ENCODE data around the gene TRIM41.

Gene TRIM41

GRCh38 chr5:181193656-181194055 lies 29.4 kb upstream of the TRIM41 start:
- H3K4me3 ChIP-seq (ENCODE audit: severe bottlenecking): no peak overlapping the region
- peaks cover 6% of the 10 kb centered on the region for H3K4me1 ChIP-seq (ENCODE audit: insufficient read depth, poor library complexity, severe bottlenecking)
- DNase-seq (ENCODE audit: low spot score): no peak
- TF ChIP-seq, protein P1, sequence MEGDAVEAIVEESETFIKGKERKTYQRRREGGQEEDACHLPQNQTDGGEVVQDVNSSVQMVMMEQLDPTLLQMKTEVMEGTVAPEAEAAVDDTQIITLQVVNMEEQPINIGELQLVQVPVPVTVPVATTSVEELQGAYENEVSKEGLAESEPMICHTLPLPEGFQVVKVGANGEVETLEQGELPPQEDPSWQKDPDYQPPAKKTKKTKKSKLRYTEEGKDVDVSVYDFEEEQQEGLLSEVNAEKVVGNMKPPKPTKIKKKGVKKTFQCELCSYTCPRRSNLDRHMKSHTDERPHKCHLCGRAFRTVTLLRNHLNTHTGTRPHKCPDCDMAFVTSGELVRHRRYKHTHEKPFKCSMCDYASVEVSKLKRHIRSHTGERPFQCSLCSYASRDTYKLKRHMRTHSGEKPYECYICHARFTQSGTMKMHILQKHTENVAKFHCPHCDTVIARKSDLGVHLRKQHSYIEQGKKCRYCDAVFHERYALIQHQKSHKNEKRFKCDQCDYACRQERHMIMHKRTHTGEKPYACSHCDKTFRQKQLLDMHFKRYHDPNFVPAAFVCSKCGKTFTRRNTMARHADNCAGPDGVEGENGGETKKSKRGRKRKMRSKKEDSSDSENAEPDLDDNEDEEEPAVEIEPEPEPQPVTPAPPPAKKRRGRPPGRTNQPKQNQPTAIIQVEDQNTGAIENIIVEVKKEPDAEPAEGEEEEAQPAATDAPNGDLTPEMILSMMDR (IDR thresholded peaks at IDR 0.05; ENCODE audit: poor library complexity, severe bottlenecking): no peak
- H3K9me3 ChIP-seq (ENCODE audit: severe bottlenecking): no peaks in the 10 kb centered on the region
- no peaks in the 10 kb centered on the region for H3K27me3 ChIP-seq (ENCODE audit: insufficient read depth, poor library complexity, severe bottlenecking)
- peaks cover 8% of the 10 kb centered on the region; the same call in 1 of the 2 replicates for H3K36me3 ChIP-seq (ENCODE audit: low read depth)
- ATAC-seq (ENCODE audit: low read depth): no peak
- H3K27ac ChIP-seq (ENCODE audit: poor library complexity, severe bottlenecking): peak overlapping the region; percentile 66

DNA sequence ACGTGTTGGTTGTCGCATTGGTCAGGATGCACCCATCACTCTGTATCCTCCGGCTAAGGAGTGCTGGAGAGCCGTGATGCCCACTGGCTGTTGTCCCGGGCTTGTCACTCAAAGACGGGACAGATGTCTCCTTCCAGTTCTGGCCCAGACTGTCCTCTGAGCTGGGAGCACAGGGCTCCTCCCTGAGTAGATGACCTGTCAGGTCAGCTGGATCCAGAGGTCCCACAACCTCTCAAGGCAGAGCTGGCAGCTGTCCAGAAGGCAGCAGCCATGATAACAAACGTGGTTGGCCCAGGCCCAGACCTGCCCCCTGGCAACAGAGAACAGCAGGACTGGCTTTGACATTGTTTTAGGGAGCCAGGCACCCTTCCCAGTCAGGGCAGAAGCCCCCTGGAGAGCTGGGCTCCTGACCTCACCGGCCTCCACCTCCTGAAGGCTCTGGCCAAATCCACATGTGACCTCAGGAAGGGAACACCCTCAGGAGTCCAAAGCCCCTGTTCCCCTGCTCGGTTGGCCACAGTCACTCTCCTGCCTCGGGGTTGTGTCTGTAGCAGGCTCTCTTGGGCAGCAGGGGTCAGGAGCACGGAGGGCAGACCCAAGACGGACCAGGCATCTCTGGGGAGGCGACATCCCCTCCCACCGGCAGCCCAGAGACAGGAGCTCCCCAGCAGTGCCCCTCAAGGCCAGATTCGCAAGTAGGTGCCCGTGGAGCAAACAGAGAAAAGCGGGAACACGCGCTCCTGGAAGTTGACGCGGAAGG lies 28.4 kb upstream of the TRIM41 start:
- Histone ChIP-seq H3K27ac (ENCODE audit: poor library complexity, severe bottlenecking) (no peak overlapping the region), H3K4me3 (ENCODE audit: severe bottlenecking) (no peak overlapping the region), H3K27me3 (ENCODE audit: insufficient read depth, poor library complexity, severe bottlenecking) (no peaks in the 10 kb centered on the region), H3K4me1 (ENCODE audit: insufficient read depth, poor library complexity, severe bottlenecking) (peaks cover 6% of the 10 kb centered on the region), H3K9me3 (ENCODE audit: severe bottlenecking) (no peaks in the 10 kb centered on the region), H3K36me3 (ENCODE audit: low read depth) (peaks cover 16% of the 10 kb centered on the region; the same call in 1 of the 2 replicates)
- DNase-seq (ENCODE audit: low spot score) (no peak), ATAC-seq (ENCODE audit: low read depth) (no peak)
- TF ChIP-seq, protein P1 (IDR thresholded peaks at IDR 0.05; ENCODE audit: poor library complexity, severe bottlenecking): no peak

GRCh38 chr5:181195249-181195761 lies 27.8 kb upstream of the TRIM41 start:
- H3K4me3 ChIP-seq (ENCODE audit: severe bottlenecking): no peak overlapping the region
- no peaks in the 10 kb centered on the region for H3K9me3 ChIP-seq (ENCODE audit: severe bottlenecking)
- no peak overlapping the region for H3K27ac ChIP-seq (ENCODE audit: poor library complexity, severe bottlenecking)
- peaks cover 19% of the 10 kb centered on the region for H3K36me3 ChIP-seq (ENCODE audit: low read depth)
- no peak for ATAC-seq (ENCODE audit: low read depth)
- TF ChIP-seq, protein P1 (IDR thresholded peaks at IDR 0.05; ENCODE audit: poor library complexity, severe bottlenecking): no peak
- no peaks in the 10 kb centered on the region for H3K27me3 ChIP-seq (ENCODE audit: insufficient read depth, poor library complexity, severe bottlenecking)
- H3K4me1 ChIP-seq (ENCODE audit: insufficient read depth, poor library complexity, severe bottlenecking): peaks cover 6% of the 10 kb centered on the region
- DNase-seq (ENCODE audit: low spot score): no peak

DNA sequence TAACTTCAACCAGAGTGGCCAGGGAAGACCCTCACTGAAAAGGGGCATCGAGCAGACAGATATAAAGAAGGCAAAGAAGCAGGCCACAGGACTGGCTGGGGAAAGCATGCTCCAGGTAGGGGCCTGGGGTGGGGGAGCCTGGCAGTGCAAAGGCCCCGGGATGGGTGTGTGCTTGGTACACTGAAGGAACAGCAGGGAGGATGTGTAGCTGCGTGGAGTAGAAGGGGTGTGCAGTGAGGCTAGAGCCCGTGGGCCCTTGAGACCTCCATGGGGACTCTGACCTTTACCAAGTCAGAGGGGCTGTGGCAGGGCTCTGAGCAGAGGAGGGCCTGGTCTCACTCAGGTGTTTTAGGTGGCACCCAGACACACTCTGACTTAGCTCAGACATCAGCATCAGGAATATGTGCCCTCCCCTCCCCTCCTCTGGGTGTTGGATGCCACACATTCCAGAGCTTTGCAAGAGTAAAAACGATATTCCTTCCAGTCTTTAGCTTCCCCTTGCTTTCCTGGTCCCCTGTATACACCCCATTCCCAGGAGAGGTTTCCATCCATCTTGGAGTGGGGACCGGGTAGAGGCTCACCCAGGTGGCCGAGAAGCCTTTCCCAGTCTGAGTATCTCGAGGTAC lies 25.6 kb upstream of the TRIM41 start:
- H3K36me3 ChIP-seq (ENCODE audit: low read depth): peaks cover 21% of the 10 kb centered on the region
- H3K9me3 ChIP-seq (ENCODE audit: severe bottlenecking): no peaks in the 10 kb centered on the region
- H3K27ac ChIP-seq (ENCODE audit: poor library complexity, severe bottlenecking): no peak overlapping the region
- TF ChIP-seq, protein P1 (IDR thresholded peaks at IDR 0.05; ENCODE audit: poor library complexity, severe bottlenecking): no peak
- H3K27me3 ChIP-seq (ENCODE audit: insufficient read depth, poor library complexity, severe bottlenecking): no peaks in the 10 kb centered on the region
- ATAC-seq (ENCODE audit: low read depth): no peak
- no peak for DNase-seq (ENCODE audit: low spot score)
- peaks cover 6% of the 10 kb centered on the region for H3K4me1 ChIP-seq (ENCODE audit: insufficient read depth, poor library complexity, severe bottlenecking)
- H3K4me3 ChIP-seq (ENCODE audit: severe bottlenecking): no peak overlapping the region

Measured in RWPE2 (cell line).